Measurements from ENCODE around the gene THEM5.

THEM5 gene

GRCh38 chr1:151840421-151840820 lies 13.1 kb downstream of the THEM5 start:
- no peak overlapping the region; the same call in 1 of the 2 replicates for H3K27ac ChIP-seq
- peaks cover 23% of the 10 kb centered on the region for H3K4me1 ChIP-seq (ENCODE audit: low read depth, poor library complexity, severe bottlenecking)
- no peaks in the 10 kb centered on the region for H3K36me3 ChIP-seq (ENCODE audit: insufficient read depth)
- peak overlapping the region; percentile 4; the same call in 1 of the 2 replicates for H2AFZ ChIP-seq (ENCODE audit: low read depth)
- peak overlapping the region; percentile 2; the same call in 1 of the 2 replicates for H3K4me2 ChIP-seq
- TF ChIP-seq, protein P1, sequence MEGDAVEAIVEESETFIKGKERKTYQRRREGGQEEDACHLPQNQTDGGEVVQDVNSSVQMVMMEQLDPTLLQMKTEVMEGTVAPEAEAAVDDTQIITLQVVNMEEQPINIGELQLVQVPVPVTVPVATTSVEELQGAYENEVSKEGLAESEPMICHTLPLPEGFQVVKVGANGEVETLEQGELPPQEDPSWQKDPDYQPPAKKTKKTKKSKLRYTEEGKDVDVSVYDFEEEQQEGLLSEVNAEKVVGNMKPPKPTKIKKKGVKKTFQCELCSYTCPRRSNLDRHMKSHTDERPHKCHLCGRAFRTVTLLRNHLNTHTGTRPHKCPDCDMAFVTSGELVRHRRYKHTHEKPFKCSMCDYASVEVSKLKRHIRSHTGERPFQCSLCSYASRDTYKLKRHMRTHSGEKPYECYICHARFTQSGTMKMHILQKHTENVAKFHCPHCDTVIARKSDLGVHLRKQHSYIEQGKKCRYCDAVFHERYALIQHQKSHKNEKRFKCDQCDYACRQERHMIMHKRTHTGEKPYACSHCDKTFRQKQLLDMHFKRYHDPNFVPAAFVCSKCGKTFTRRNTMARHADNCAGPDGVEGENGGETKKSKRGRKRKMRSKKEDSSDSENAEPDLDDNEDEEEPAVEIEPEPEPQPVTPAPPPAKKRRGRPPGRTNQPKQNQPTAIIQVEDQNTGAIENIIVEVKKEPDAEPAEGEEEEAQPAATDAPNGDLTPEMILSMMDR (conservative IDR thresholded peaks at IDR 0.05; ENCODE audit: low read depth, low read length): no peak
- no peaks in the 10 kb centered on the region for H3K79me2 ChIP-seq (ENCODE audit: insufficient read depth, low read depth)
- peaks cover 14% of the 10 kb centered on the region for H3K27me3 ChIP-seq (ENCODE audit: insufficient read depth, low read depth)
- peak overlapping the region; percentile 44; the same call in 1 of the 2 replicates for H3K9ac ChIP-seq
- no peak overlapping the region for H3K4me3 ChIP-seq (IDR thresholded peaks at IDR 0.05; ENCODE audit: insufficient read depth, low read depth, low read length)
- H4K20me1 ChIP-seq (ENCODE audit: insufficient read depth): no peaks in the 10 kb centered on the region

DNA sequence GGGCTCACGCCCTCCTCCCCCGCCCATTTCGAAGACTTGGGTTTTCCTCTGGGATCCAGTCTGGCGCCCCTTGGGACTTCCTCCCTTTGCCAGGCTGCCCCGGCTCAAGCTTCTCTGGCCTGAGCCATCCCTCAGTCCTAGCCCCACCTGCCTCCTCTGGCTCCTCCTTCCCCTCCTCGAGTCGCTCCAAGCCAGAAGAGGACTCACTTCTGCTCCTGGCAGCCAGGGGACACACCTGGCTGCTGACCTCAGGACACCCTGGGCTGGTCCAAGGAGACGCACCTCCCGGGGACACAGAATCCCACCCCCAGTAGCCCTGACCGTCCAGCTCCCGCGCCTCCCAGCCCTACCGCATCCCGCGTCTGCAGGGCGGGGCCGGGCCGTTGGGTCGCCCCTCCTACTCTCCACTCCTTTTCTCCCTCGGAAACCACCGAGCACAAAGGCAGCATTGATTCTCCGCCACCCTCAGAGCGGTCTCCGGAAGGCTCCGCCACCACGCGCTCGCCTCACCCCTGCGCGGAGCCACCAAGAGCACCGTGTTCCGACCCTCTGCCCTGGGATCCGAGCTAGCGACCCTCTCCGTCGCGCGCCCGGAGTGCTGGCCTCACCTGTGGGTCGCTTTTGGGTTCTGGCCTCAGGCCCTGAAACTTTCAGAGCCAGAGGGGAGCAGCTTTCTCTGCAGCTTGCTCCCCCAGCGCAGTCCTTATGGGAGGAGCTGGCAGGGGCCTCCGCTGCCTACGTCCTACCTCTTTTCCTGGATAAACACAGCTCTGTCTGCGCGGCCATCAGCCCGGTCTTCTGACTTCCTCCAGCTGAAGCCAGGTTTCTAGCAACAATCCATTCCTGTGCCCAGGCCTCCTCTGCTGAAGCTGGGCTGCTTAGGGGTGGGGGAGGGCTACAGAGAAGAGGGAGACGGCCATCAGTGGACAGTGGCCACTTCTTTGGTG lies 13.8 kb downstream of the THEM5 start, which contains the start of gene C2CD4D:
TSS of gene C2CD4D (minus strand) at position 364 of the 947 bp plus-strand sequence. CDS start 831 bp downstream, outside the sequence.
- Histone ChIP-seq H3K4me2 (peak within 1 kb of the TSS; percentile 2; the same call in 1 of the 2 replicates), H3K9ac (peak within 1 kb of the TSS; percentile 44; the same call in 1 of the 2 replicates), H2AFZ (ENCODE audit: low read depth) (peak within 1 kb of the TSS; percentile 12; the same call in 1 of the 2 replicates), H3K27me3 (ENCODE audit: insufficient read depth, low read depth) (peaks cover 14% of the 10 kb centered on the region), H3K79me2 (ENCODE audit: insufficient read depth, low read depth) (no peaks in the 10 kb centered on the region), H3K4me1 (ENCODE audit: low read depth, poor library complexity, severe bottlenecking) (peaks cover 25% of the 10 kb centered on the region), H3K4me3 (IDR thresholded peaks at IDR 0.05; ENCODE audit: insufficient read depth, low read depth, low read length) (no peak within 1 kb of the TSS), H3K36me3 (ENCODE audit: insufficient read depth) (no peaks in the 10 kb centered on the region), H3K27ac (no peak within 1 kb of the TSS; the same call in 1 of the 2 replicates), H4K20me1 (ENCODE audit: insufficient read depth) (no peaks in the 10 kb centered on the region)
- TF ChIP-seq, protein P1 (conservative IDR thresholded peaks at IDR 0.05; ENCODE audit: low read depth, low read length): no peak

- no peaks in the 10 kb centered on the region for H3K36me3 ChIP-seq (ENCODE audit: insufficient read depth)
- no peak overlapping the region for H3K4me3 ChIP-seq (IDR thresholded peaks at IDR 0.05; ENCODE audit: insufficient read depth, low read depth, low read length)
- H2AFZ ChIP-seq (ENCODE audit: low read depth): peak overlapping the region; percentile 12; the same call in 1 of the 2 replicates
- H3K4me1 ChIP-seq (ENCODE audit: low read depth, poor library complexity, severe bottlenecking): peaks cover 32% of the 10 kb centered on the region
- no peak overlapping the region for H3K9ac ChIP-seq
- H3K79me2 ChIP-seq (ENCODE audit: insufficient read depth, low read depth): no peaks in the 10 kb centered on the region
- H3K27me3 ChIP-seq (ENCODE audit: insufficient read depth, low read depth): peaks cover 14% of the 10 kb centered on the region
- TF ChIP-seq, protein P1 (conservative IDR thresholded peaks at IDR 0.05; ENCODE audit: low read depth, low read length): no peak
- H3K4me2 ChIP-seq: no peak overlapping the region
- no peaks in the 10 kb centered on the region for H4K20me1 ChIP-seq (ENCODE audit: insufficient read depth)
- no peak overlapping the region for H3K27ac ChIP-seq
Observed at GRCh38 chr1:151839082-151839412, 14.5 kb downstream of the THEM5 start.

DNA sequence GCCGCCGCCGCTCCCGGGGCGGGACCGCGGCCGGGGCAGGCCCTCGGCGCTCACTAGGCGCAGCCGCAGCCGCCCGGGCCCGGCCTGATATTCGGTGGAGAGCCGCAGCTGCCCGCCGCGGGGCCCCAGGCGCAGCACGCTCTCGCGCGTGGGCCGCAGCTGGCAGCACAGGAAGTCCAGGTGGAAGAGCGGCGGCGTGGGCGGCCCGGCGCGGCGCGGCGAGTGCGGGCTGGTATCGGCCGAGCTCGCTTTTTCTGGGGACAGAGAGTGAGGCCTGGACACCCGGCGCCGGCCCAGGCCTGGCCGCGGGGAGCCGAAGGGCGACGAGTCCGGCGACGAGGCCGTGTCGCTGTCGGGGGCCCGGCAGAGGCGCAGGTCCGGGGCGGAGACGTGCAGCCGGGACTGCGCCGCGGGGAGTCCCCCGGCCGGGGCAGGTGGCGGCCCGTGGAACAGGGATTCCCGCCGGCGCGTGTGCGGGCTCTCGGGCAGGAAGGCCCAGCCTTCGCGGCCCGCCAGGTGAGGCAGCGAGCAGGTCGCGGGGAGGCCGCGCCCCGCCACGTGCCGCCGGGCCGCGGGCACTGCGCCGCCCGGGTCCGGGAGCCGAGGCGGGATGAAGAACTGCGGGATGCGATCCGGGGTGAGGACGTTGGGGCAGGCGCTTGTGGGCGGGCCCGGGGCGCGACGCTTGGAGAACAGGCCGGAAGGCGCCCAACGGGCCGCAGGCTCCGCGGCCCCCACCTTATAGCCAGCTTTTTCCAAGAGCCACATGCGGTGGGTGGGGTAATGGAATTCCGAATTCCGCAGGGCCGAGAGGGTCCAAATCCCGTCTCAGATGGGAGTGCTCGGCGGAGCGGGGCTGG lies 15.1 kb downstream of the THEM5 start:
- Histone ChIP-seq H2AFZ (ENCODE audit: low read depth) (peak overlapping the region; percentile 24; the same call in 1 of the 2 replicates), H3K4me2 (no peak overlapping the region), H3K4me1 (ENCODE audit: low read depth, poor library complexity, severe bottlenecking) (peaks cover 38% of the 10 kb centered on the region), H3K9ac (no peak overlapping the region), H3K36me3 (ENCODE audit: insufficient read depth) (no peaks in the 10 kb centered on the region), H3K4me3 (IDR thresholded peaks at IDR 0.05; ENCODE audit: insufficient read depth, low read depth, low read length) (no peak overlapping the region), H3K79me2 (ENCODE audit: insufficient read depth, low read depth) (no peaks in the 10 kb centered on the region), H3K27me3 (ENCODE audit: insufficient read depth, low read depth) (peaks cover 14% of the 10 kb centered on the region), H3K27ac (no peak overlapping the region), H4K20me1 (ENCODE audit: insufficient read depth) (no peaks in the 10 kb centered on the region)
- TF ChIP-seq, protein P1 (conservative IDR thresholded peaks at IDR 0.05; ENCODE audit: low read depth, low read length): no peak
